Measurements from ENCODE around the gene PACRG.

The PACRG gene

GRCh38 chr6:163014736-163015135 lies 287.0 kb downstream of the PACRG start:
- Mint-ChIP-seq H3K4me1 (ENCODE audit: low read depth) (no peaks in the 10 kb centered on the region), H3K36me3 (ENCODE audit: low read depth) (no peaks in the 10 kb centered on the region), H3K27me3 (ENCODE audit: low read depth) (no peaks in the 10 kb centered on the region), H3K27ac (no peak overlapping the region), H3K9me3 (no peaks in the 10 kb centered on the region), H3K4me3 (no peak overlapping the region)
- no peak for DNase-seq (ENCODE audit: low spot score)

GRCh38 chr6:163017801-163018200 lies 290.0 kb downstream of the PACRG start:
- Mint-ChIP-seq H3K9me3 (peaks cover 17% of the 10 kb centered on the region), H3K27ac (no peak overlapping the region), H3K36me3 (ENCODE audit: low read depth) (no peaks in the 10 kb centered on the region), H3K27me3 (ENCODE audit: low read depth) (no peaks in the 10 kb centered on the region), H3K4me3 (no peak overlapping the region), H3K4me1 (ENCODE audit: low read depth) (no peaks in the 10 kb centered on the region)
- DNase-seq (ENCODE audit: low spot score) = no peak

DNA sequence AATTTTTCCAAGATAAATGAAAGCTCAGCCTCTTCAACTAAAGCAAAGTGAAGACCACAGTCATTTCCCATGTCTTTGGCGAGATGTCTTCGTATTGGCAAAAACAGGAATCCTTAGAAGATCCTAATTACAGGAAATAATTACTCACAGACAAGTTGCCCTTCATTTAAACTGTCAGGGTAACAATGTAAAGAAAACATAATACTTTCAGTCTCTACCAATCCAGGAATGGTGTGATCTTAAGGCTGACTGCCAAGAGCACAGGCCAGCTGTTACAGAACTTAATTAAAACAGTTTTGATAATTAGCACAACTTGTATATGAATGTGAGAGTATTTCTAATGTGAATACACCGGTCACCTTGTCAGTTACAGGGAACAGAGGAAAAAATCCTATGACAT lies 292.2 kb downstream of the PACRG start:
- Mint-ChIP-seq H3K27ac (no peak overlapping the region), H3K36me3 (ENCODE audit: low read depth) (no peaks in the 10 kb centered on the region), H3K4me1 (ENCODE audit: low read depth) (no peaks in the 10 kb centered on the region), H3K27me3 (ENCODE audit: low read depth) (no peaks in the 10 kb centered on the region), H3K4me3 (no peak overlapping the region), H3K9me3 (peaks cover 37% of the 10 kb centered on the region)
- no peak for DNase-seq (ENCODE audit: low spot score)

- Mint-ChIP-seq H3K9me3 (peaks cover 40% of the 10 kb centered on the region), H3K4me3 (no peak overlapping the region), H3K27ac (no peak overlapping the region), H3K27me3 (ENCODE audit: low read depth) (no peaks in the 10 kb centered on the region), H3K4me1 (ENCODE audit: low read depth) (no peaks in the 10 kb centered on the region), H3K36me3 (ENCODE audit: low read depth) (no peaks in the 10 kb centered on the region)
- no peak for DNase-seq (ENCODE audit: low spot score)
Observed at GRCh38 chr6:163021054-163021453, 293.3 kb downstream of the PACRG start.

DNA sequence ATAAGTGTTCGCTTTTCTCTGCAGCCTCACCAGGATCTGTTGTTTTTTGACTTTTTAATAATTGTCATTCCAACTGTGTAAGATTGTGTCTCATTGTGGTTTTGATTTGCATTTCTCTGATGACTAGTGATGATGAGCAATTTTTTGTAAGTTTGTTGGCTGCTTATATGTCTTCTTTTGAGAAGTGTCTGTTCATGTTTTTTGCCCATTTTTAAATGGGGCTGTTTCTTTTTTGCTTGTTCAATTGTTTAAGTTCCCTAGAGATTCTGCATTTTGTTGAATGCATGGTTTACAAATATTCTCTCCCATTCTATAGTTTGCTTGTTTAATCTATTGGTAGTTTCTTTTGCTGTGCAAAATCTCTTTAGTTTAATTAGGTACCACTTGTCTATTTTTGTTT lies 295.9 kb downstream of the PACRG start:
- Mint-ChIP-seq H3K27ac (no peak overlapping the region), H3K4me3 (no peak overlapping the region), H3K4me1 (ENCODE audit: low read depth) (no peaks in the 10 kb centered on the region), H3K27me3 (ENCODE audit: low read depth) (no peaks in the 10 kb centered on the region), H3K9me3 (peaks cover 48% of the 10 kb centered on the region), H3K36me3 (ENCODE audit: low read depth) (no peaks in the 10 kb centered on the region)
- no peak for DNase-seq (ENCODE audit: low spot score)

DNA sequence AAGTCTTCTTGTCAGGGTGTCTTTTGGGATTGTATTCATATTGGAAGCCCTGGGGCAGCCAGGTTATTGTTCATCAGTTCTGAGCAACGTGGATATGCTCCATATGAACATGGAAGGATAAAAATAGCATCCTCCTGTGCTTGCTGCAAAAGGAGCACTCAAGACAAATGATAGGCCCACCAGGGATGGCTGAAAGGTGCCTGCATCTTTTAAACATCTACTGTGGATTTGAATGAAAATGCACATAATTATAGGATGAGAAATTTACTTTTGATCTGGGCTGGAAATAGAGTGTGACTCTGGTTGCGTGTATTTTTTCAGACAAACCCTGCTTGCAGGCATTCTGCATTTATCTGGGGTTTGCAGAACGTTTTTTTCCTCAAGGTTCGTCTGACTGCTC lies 299.1 kb downstream of the PACRG start:
- Mint-ChIP-seq H3K36me3 (ENCODE audit: low read depth) (no peaks in the 10 kb centered on the region), H3K27ac (no peak overlapping the region), H3K9me3 (peaks cover 36% of the 10 kb centered on the region), H3K27me3 (ENCODE audit: low read depth) (no peaks in the 10 kb centered on the region), H3K4me1 (ENCODE audit: low read depth) (no peaks in the 10 kb centered on the region), H3K4me3 (no peak overlapping the region)
- no peak for DNase-seq (ENCODE audit: low spot score)

- H3K9me3 Mint-ChIP-seq = peaks cover 16% of the 10 kb centered on the region
Observed at GRCh38 chr6:163030980-163031379, 303.2 kb downstream of the PACRG start.

GRCh38 chr6:163031931-163032330 lies 304.2 kb downstream of the PACRG start:
- no peak for DNase-seq (ENCODE audit: low spot score)
- Mint-ChIP-seq H3K9me3 (peaks cover 11% of the 10 kb centered on the region), H3K27ac (no peak overlapping the region), H3K4me3 (no peak overlapping the region), H3K4me1 (ENCODE audit: low read depth) (no peaks in the 10 kb centered on the region), H3K36me3 (ENCODE audit: low read depth) (no peaks in the 10 kb centered on the region), H3K27me3 (ENCODE audit: low read depth) (no peaks in the 10 kb centered on the region)

More at GRCh38 chr6:163030980-163031379, 303.2 kb downstream of the PACRG start:
- Mint-ChIP-seq H3K4me3 (no peak overlapping the region), H3K27me3 (ENCODE audit: low read depth) (no peaks in the 10 kb centered on the region), H3K36me3 (ENCODE audit: low read depth) (no peaks in the 10 kb centered on the region), H3K27ac (no peak overlapping the region), H3K4me1 (ENCODE audit: low read depth) (no peaks in the 10 kb centered on the region)
- no peak for DNase-seq (ENCODE audit: low spot score)

GRCh38 chr6:163036160-163036645 lies 308.4 kb downstream of the PACRG start:
- Mint-ChIP-seq H3K27me3 (ENCODE audit: low read depth) (no peaks in the 10 kb centered on the region), H3K4me1 (ENCODE audit: low read depth) (no peaks in the 10 kb centered on the region), H3K27ac (no peak overlapping the region), H3K9me3 (peaks cover 19% of the 10 kb centered on the region), H3K36me3 (ENCODE audit: low read depth) (no peaks in the 10 kb centered on the region), H3K4me3 (no peak overlapping the region)
- DNase-seq (ENCODE audit: low spot score) = no peak

DNA sequence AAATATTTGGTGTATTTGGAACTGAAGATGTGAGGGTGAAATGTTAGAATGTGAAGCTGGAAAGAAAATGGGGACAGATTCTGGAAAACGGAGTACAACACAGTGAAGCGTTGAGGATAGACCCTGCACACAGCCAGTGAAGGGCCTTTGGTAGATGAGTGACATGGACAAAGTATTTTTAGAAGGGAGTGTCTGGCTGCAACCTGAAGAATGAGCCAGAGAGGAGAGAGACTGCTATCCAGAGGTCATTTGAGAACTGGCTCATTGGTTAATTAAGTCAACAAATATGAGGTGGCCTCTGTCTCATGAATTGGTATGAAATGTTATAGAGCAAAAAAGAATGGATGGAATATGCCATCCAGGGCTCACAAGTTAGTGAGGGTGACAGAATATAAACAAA lies 310.5 kb downstream of the PACRG start:
- DNase-seq (ENCODE audit: low spot score) = no peak
- Mint-ChIP-seq H3K4me3 (no peak overlapping the region), H3K27ac (no peak overlapping the region), H3K4me1 (ENCODE audit: low read depth) (no peaks in the 10 kb centered on the region), H3K9me3 (peaks cover 20% of the 10 kb centered on the region), H3K36me3 (ENCODE audit: low read depth) (no peaks in the 10 kb centered on the region), H3K27me3 (ENCODE audit: low read depth) (no peaks in the 10 kb centered on the region)

- DNase-seq (ENCODE audit: low spot score) = no peak
- H3K9me3 Mint-ChIP-seq = peaks cover 20% of the 10 kb centered on the region
- H3K27ac Mint-ChIP-seq = no peak overlapping the region
- H3K36me3 Mint-ChIP-seq (ENCODE audit: low read depth) = no peaks in the 10 kb centered on the region
- H3K27me3 Mint-ChIP-seq (ENCODE audit: low read depth) = no peaks in the 10 kb centered on the region
- no peaks in the 10 kb centered on the region for H3K4me1 Mint-ChIP-seq (ENCODE audit: low read depth)
- H3K4me3 Mint-ChIP-seq = no peak overlapping the region
Observed at GRCh38 chr6:163048345-163048744, 320.6 kb downstream of the PACRG start.

DNA sequence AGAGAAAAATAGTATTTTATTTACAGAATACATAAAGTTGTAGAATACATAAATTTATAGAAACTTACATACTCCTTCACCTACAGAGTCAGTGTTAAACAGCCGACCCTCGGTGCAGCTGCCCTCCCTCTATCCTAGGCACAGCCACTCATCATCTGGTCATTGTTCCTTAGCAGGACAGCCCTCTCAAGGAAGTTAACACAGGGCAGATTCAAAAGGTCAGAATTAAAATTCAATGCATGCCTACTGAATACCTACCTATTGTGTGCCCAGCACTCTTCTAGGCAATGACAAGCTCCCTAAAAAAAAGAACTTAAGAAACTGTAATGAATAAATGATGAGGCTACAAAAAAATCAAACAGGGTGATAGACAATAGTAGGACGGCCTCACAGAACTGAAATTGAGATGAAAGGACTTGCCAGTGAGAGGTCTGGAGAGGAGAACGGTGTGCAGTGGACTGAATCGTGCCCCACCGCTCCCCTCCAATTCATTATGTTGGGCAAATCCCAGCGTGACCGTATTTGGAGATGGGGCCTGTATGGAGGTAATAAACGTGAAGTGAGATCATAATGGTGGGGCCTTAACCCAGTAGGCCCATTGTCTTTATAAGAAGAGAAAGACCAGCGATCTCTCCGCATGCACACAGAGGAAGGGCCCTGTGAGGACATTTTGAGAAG lies 326.0 kb downstream of the PACRG start:
- H3K9me3 Mint-ChIP-seq = peaks cover 5% of the 10 kb centered on the region
- H3K4me1 Mint-ChIP-seq (ENCODE audit: low read depth) = no peaks in the 10 kb centered on the region
- DNase-seq (ENCODE audit: low spot score) = no peak
- no peaks in the 10 kb centered on the region for H3K36me3 Mint-ChIP-seq (ENCODE audit: low read depth)
- H3K27me3 Mint-ChIP-seq (ENCODE audit: low read depth) = no peaks in the 10 kb centered on the region
- no peak overlapping the region for H3K4me3 Mint-ChIP-seq
- H3K27ac Mint-ChIP-seq = no peak overlapping the region

- Mint-ChIP-seq H3K36me3 (ENCODE audit: low read depth) (no peaks in the 10 kb centered on the region), H3K9me3 (peaks cover 5% of the 10 kb centered on the region), H3K4me1 (ENCODE audit: low read depth) (no peaks in the 10 kb centered on the region), H3K27me3 (ENCODE audit: low read depth) (no peaks in the 10 kb centered on the region), H3K4me3 (no peak overlapping the region), H3K27ac (no peak overlapping the region)
- no peak for DNase-seq (ENCODE audit: low spot score)
Observed at GRCh38 chr6:163054641-163055040, 326.9 kb downstream of the PACRG start.

DNA sequence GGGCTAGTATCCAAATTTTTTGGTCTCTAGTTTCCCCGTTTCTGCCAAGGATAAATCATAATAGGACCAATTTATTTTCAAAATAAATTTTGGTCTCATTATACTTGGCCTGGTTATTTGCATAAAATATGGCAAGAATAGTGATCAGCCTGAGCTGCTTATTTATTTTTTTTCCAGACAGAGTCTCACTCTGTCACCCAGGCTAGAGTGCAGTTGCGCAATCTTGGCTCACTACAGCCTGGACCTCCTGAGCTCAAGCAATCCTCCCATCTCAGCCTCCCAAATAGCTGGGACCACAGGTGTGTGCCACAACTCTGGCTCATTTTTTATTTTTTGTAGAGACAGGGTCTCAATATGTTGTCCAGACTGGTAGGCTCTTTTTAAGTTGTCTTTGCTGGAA lies 329.5 kb downstream of the PACRG start:
- no peak for DNase-seq (ENCODE audit: low spot score)
- Mint-ChIP-seq H3K4me3 (no peak overlapping the region), H3K36me3 (ENCODE audit: low read depth) (no peaks in the 10 kb centered on the region), H3K4me1 (ENCODE audit: low read depth) (no peaks in the 10 kb centered on the region), H3K9me3 (peaks cover 5% of the 10 kb centered on the region), H3K27ac (no peak overlapping the region), H3K27me3 (ENCODE audit: low read depth) (no peaks in the 10 kb centered on the region)

- Mint-ChIP-seq H3K36me3 (ENCODE audit: low read depth) (no peaks in the 10 kb centered on the region), H3K27me3 (ENCODE audit: low read depth) (no peaks in the 10 kb centered on the region), H3K9me3 (no peaks in the 10 kb centered on the region), H3K27ac (no peak overlapping the region), H3K4me3 (no peak overlapping the region), H3K4me1 (ENCODE audit: low read depth) (no peaks in the 10 kb centered on the region)
- DNase-seq (ENCODE audit: low spot score) = no peak
Observed at GRCh38 chr6:163062790-163063189, 335.0 kb downstream of the PACRG start.

Data from T-helper 2 cell treated with Interferon-gamma antibody and Interleukin-4, amounts not matched to agents 5 μg/mL and 100 μg/mL, for 36 hours (primary cell).